22Rv1 (cell line): Measurements from ENCODE around the gene VWA5B1.

Source experiments
- H3K27ac ChIP-seq: fragments of 450-650 bp; 2 replicates; pipeline ENCODE4 v1.5.1; 2017
- ZFX ChIP-seq: fragments of 450-650 bp; IDR thresholded peaks from 2 replicates; pipeline ENCODE4 v1.6.1; 2017; ENCODE audit warnings: antibody characterized with exemption, borderline replicate concordance
- TF ChIP-seq, protein P1 (sequence below): fragments of 450-650 bp; IDR thresholded peaks from 2 replicates; pipeline ENCODE4 v1.5.1; 2017; ENCODE audit warnings: mild to moderate bottlenecking

Gene VWA5B1

DNA sequence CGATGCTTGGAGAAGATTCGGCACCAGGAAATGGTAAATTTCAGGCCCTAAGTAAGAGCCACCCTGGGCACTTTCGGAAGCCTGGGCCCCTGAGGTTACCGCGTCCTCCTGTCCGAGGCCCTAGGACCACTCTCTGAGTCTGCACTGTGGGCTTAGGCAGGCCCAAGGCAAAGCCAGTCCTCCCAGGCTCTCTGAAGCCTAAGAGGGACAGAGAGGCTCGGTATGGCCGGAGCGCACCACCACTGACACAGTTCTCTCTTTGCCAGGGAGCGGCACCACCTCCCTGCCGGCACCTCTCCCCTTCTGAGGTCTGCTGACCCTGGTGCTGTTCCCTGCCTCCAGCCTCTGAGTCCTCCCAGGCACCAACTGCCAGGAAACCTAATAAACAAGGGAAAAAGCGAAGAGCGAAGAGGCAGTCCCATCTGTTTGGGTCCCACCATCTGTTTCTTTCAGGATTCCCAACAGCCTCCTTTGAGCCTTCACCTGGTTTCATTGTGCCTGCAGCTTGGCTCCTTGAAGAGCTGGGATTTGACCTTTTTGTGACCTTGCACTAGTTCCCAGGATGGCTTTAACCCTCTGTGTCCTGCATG lies 57.7 kb downstream of the VWA5B1 start:
- no peak for TF ChIP-seq ZFX
- TF ChIP-seq, protein P1, sequence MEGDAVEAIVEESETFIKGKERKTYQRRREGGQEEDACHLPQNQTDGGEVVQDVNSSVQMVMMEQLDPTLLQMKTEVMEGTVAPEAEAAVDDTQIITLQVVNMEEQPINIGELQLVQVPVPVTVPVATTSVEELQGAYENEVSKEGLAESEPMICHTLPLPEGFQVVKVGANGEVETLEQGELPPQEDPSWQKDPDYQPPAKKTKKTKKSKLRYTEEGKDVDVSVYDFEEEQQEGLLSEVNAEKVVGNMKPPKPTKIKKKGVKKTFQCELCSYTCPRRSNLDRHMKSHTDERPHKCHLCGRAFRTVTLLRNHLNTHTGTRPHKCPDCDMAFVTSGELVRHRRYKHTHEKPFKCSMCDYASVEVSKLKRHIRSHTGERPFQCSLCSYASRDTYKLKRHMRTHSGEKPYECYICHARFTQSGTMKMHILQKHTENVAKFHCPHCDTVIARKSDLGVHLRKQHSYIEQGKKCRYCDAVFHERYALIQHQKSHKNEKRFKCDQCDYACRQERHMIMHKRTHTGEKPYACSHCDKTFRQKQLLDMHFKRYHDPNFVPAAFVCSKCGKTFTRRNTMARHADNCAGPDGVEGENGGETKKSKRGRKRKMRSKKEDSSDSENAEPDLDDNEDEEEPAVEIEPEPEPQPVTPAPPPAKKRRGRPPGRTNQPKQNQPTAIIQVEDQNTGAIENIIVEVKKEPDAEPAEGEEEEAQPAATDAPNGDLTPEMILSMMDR, result no peak

DNA sequence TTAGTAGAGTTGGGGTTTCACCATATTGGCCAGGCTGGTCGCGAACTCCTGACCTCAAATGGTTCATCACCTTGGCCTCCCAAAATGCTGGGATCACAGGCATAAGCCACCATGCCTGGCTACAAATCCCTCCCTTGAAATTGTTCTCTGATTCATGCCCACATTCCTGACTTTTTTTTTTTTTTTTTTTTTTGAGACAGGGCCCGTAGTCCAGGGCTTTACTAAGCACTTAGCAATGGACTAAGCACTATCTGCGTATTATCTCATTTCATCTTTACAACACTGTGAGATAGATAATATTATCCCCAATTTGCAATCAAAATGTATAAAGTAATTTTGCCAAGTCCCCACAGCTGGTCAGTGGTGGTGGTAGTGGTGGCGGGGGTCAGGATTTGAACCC lies 58.9 kb downstream of the VWA5B1 start:
- no peak overlapping the region for H3K27ac ChIP-seq
- TF ChIP-seq, protein P1, result no peak
- no peak for TF ChIP-seq ZFX

More for the DNA sequence above, 57.7 kb downstream of the VWA5B1 start:
- no peak overlapping the region for H3K27ac ChIP-seq

DNA sequence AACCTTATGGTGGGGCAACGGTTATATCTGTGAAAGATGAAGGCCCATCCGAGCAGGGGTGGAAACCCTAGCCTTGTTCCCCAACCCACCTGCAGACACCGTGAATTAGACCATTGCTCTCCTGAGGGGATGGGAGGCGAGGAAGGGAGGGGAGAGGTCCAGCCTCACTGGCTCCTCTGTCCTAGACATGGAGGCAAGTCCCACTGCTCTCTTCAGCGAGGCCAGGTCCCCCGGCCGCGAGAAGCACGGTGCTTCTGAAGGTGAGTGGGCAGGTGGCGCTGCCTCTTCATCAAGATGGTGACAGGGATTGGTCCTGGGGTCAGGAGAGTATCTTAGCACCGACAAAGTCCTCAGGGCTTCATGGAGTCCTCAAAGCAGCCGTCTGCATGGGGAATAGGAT lies 59.3 kb downstream of the VWA5B1 start:
- TF ChIP-seq, protein P1, result no peak
- no peak for TF ChIP-seq ZFX
- no peak overlapping the region for H3K27ac ChIP-seq

DNA sequence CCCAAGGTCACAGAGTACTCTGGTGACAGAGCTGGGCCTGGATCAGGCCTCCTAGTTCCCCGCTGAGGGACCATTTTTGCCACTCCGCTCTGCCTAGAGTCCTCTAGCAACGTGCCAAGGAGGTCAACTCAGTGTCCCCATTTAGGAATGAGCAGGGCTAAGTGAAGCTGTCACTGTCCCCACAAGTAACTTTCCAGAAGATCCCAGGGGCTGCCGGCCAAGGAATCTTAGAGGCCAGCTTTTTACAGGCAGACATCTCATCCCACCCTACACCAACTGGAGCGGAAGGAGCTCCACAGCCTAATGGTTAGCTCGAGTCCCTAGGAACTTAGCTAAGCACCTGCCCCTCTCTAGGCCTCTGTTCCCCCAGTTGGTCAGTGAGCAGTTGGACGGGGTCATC lies 59.7 kb downstream of the VWA5B1 start:
- TF ChIP-seq ZFX, result no peak
- TF ChIP-seq, protein P1, result no peak
- no peak overlapping the region for H3K27ac ChIP-seq

DNA sequence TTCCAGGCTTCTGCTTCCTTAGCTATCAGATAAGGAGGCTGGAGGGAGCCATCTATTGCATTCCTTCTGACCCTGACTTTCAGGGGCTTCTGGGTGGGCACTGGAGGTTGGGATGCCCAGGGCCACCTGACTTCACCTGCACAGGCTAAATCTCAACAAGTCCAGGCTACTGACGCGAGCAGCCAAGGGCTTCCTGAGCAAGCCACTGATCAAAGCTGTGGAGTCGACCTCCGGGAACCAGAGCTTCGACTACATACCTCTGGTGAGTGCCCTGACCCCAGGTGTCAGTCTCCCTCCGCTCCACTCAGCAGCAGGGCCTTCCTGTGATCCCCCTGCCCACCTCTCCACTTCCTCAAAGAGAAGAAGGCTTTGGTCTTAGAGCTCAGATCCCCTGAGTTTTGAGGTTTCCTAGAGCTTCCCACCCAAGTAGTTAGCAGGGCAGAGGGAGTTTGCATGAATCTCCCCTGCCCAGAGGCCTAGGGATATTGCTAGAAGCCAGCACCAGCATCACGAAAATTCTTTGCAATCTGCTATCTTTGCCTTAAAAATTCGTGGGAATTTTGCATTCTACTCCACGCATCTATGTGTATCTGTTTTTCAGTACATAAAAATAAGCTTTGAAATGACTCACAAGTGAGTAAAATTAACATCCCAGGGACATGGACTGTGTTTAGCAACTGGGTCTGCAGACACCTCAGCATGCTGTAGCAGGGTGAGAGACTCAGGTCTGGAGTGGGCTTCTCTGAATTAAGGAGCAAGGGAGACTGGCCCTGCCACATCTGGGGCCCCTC lies 61.4 kb downstream of the VWA5B1 start:
- no peak overlapping the region for H3K27ac ChIP-seq
- no peak for TF ChIP-seq ZFX
- TF ChIP-seq, protein P1, result no peak

DNA sequence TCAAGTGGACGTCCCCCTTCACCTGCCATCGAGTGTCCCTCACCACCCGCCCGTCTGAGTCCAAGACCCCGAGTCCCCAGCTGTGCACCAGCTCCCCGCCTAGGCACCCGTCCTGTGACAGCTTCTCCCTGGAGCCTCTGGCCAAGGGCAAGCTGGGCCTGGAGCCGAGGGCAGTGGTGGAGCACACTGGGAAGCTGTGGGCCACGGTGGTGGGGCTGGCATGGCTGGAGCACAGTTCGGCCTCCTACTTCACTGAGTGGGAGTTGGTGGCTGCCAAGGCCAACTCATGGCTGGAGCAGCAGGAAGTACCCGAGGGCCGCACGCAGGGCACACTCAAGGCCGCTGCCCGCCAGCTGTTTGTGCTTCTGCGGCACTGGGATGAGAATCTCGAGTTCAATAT lies 63.2 kb downstream of the VWA5B1 start:
- H3K27ac ChIP-seq, result no peak overlapping the region
- TF ChIP-seq ZFX, result no peak
- TF ChIP-seq, protein P1, result no peak

DNA sequence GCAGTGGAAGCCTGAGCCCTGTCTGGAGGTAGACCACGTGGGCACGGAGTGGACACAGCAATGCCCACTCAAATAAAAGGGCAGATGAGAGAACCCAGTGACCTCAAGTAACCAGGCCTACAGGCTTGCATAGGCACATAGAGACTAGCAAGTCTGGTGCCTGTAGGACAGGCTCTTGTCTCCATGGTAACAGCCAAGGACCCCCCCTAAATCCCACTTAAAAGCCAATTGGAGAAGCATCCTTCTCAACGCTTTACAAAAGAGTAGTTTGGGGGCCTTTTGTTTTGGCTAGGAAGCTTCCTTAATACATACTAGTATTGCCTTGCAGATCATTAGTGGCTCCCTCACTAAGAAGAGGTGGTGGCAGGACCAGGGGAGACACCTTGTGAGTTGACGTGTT lies 63.9 kb downstream of the VWA5B1 start:
- TF ChIP-seq ZFX, result no peak
- TF ChIP-seq, protein P1, result no peak
- no peak overlapping the region for H3K27ac ChIP-seq
